Endothelial cell of umbilical vein (primary cell): Measurements from ENCODE around the gene PPHLN1. TPM values are rescaled to one million over a fixed set of nuclear protein-coding genes. Genes with fewer than 3 reads are reported as not detected.
A peak's percentile ranks its signal among the peaks of the same experiment; 100 is the strongest.

Experiments used
- BruUV-seq: library from RNA; stranded (reverse); fragments of 400-500 nt; replicated peaks from 2 replicates; lab custom pipeline; 2021; lab: Mats Ljungman, UMichigan
- CTCF ChIA-PET: fragments of 300-600, 350-600 bp; sonication (Branson Sonifier 250); formaldehyde crosslinking; loops from one replicate; lab custom pipeline; 2021; ENCODE audit warnings: antibody characterized with exemption, inconsistent platforms; lab: Charles Lee
- POLR2A ChIA-PET: fragments of 300-600, 350-600 bp; sonication (Branson Sonifier 250); formaldehyde crosslinking; loops from one replicate; lab custom pipeline; 2021; ENCODE audit warnings: antibody characterized with exemption, inconsistent platforms; lab: Charles Lee
- DNase-seq: peaks from one replicate; pipeline ENCODE4 v3.0.0-alpha.2; 2011; ENCODE audit warnings: low read depth, low spot score
- FAIRE-seq: peaks from 2 replicates; lab custom pipeline; 2011; peaks lifted over from hg19 to GRCh38; lab: Jason Lieb, UNC
- H2AFZ ChIP-seq: 2 replicates; pipeline ENCODE4 v1.6.0; 2012; ENCODE audit warnings: low read depth, low read length, control low read depth, inconsistent platforms
- H3K27ac ChIP-seq: 2 replicates; pipeline ENCODE4 v1.5.1; 2011; ENCODE audit warnings: low read depth, mild to moderate bottlenecking, control low read depth, low read length, moderate library complexity; ENCODE audit not compliant: insufficient read depth
- H3K27me3 ChIP-seq, 2 experiments: 2 replicates each; pipeline versions ENCODE4 v1.6.0 to v1.6.1; 2011; ENCODE audit warnings: low read length in 2 of 2, mixed read lengths in 1 of 2; ENCODE audit not compliant: control insufficient read depth in 2 of 2, insufficient read depth in 2 of 2
- H3K36me3 ChIP-seq, 2 experiments: 2 replicates in 1 of 2; 3 replicates in 1 of 2; pipeline ENCODE4 v1.5.1; 2011; ENCODE audit warnings: low read length in 2 of 2, mild to moderate bottlenecking in 1 of 2, moderate library complexity in 1 of 2; ENCODE audit not compliant: control insufficient read depth in 2 of 2, insufficient read depth in 2 of 2; ENCODE audit errors: extremely low read depth in 1 of 2
- H3K4me1 ChIP-seq: 3 replicates; pipeline ENCODE4 v1.5.1; 2011; ENCODE audit warnings: mild to moderate bottlenecking, low read length; ENCODE audit not compliant: control insufficient read depth, insufficient read depth; ENCODE audit errors: extremely low read depth
- H3K4me2 ChIP-seq: 2 replicates; pipeline ENCODE4 v1.6.1; 2011; ENCODE audit warnings: low read length, control low read depth, mixed read lengths; ENCODE audit not compliant: insufficient read depth
- H3K4me3 ChIP-seq, 3 experiments: fragments of 200-600 bp in 1 of 3; sonication (generic), shearing (Covaris generic) in 1 of 3; replicated peaks in 1 of 3; 2 replicates each; pipeline ENCODE4 v1.5.1; 2011 to 2016; ENCODE audit warnings: control low read depth in 3 of 3, low read length in 3 of 3, mild to moderate bottlenecking in 2 of 3, inconsistent platforms in 1 of 3, low read depth in 1 of 3, moderate library complexity in 1 of 3; ENCODE audit not compliant: insufficient read depth in 1 of 3
- H3K79me2 ChIP-seq: 2 replicates; pipeline ENCODE4 v1.6.0; 2012; ENCODE audit warnings: low read length, inconsistent platforms; ENCODE audit not compliant: control insufficient read depth, insufficient read depth
- H3K9ac ChIP-seq: replicated peaks from 2 replicates; pipeline ENCODE3; 2011; ENCODE audit warnings: low read length, control low read depth; ENCODE audit not compliant: insufficient read depth; ENCODE audit errors: extremely low read depth
- H3K9me1 ChIP-seq: replicated peaks from 3 replicates; pipeline ENCODE4 v1.6.0; 2011; ENCODE audit warnings: mild to moderate bottlenecking, low read length; ENCODE audit not compliant: control insufficient read depth, insufficient read depth; ENCODE audit errors: extremely low read depth
- H3K9me3 ChIP-seq: replicated peaks from 2 replicates; pipeline ENCODE4 v1.5.1; 2012; ENCODE audit warnings: low read length, inconsistent platforms; ENCODE audit not compliant: control insufficient read depth, insufficient read depth
- H4K20me1 ChIP-seq: replicated peaks from 2 replicates; pipeline ENCODE3; 2011; ENCODE audit warnings: mild to moderate bottlenecking, low read length; ENCODE audit not compliant: control insufficient read depth, insufficient read depth; ENCODE audit errors: extremely low read depth
- EZH2 ChIP-seq: IDR thresholded peaks from 2 replicates; pipeline ENCODE4 v1.6.1; 2012; ENCODE audit warnings: borderline replicate concordance, low read depth, mild to moderate bottlenecking, moderate library complexity, low read length, inconsistent platforms; ENCODE audit not compliant: severe bottlenecking
- FOS ChIP-seq: IDR thresholded peaks from 2 replicates; pipeline ENCODE4 v1.6.1; 2011; ENCODE audit warnings: mild to moderate bottlenecking, low read length, moderate library complexity, borderline replicate concordance; ENCODE audit not compliant: insufficient read depth
- GATA2 ChIP-seq: IDR thresholded peaks from 2 replicates; pipeline ENCODE4 v1.7.0; 2011; ENCODE audit warnings: low read depth, mild to moderate bottlenecking, moderate library complexity, mixed read lengths, low read length; ENCODE audit not compliant: insufficient read length, insufficient read depth
- JUN ChIP-seq: IDR thresholded peaks from 2 replicates; pipeline ENCODE4 v1.6.1; 2011; ENCODE audit warnings: borderline replicate concordance, low read depth; ENCODE audit not compliant: insufficient read length, insufficient read depth
- MYC ChIP-seq: IDR thresholded peaks from one replicate; pipeline ENCODE4 v1.6.1; 2011; ENCODE audit warnings: mild to moderate bottlenecking, low read depth, low read length
- POLR2A ChIP-seq: IDR thresholded peaks from 2 replicates; pipeline ENCODE4 v1.6.1; 2012; ENCODE audit warnings: low read depth, mild to moderate bottlenecking, control low read depth, low read length
- POLR2AphosphoS5 ChIP-seq: IDR thresholded peaks from 2 replicates; pipeline ENCODE4 v1.6.1; 2012; ENCODE audit warnings: low read depth, mild to moderate bottlenecking, control low read depth, low read length, moderate library complexity; ENCODE audit not compliant: insufficient read depth
- dilution Hi-C: fragments of 300-500 bp; cut with MboI; formaldehyde crosslinking; loops from one replicate; pipeline ENCODE4 v1.15.0; 2019; ENCODE audit warnings: low sequenced_read_pairs; ENCODE audit not compliant: extremely low pct_ligation_motif_present
- intact Hi-C: fragments of 100-400 bp; cut with micrococcal nuclease; formaldehyde crosslinking; loops from one replicate; pipeline ENCODE4 v1.10.0; 2022
- polyA plus RNA-seq, 4 experiments: library from polyadenylated mRNA; depleted of rRNA in 3 of 4; stranded (reverse) in 3 of 4; unstranded in 1 of 4; fragments of >200 nt; gene quantifications; 2 replicates each; pipeline versions ENCODE4 v1.2.1 to v1.2.3, GENCODE V29; 2011 to 2012; ENCODE audit warnings: missing spikeins in 1 of 4
- total RNA-seq: library from RNA; stranded (reverse); gene quantifications from 2 replicates; pipeline ENCODE4 v1.2.3, GENCODE V29; 2021
- TF ChIP-seq, protein P1 (sequence below), 2 donors: IDR thresholded peaks; 1 replicate in 1 of 2; 2 replicates in 1 of 2; pipeline ENCODE4 v1.5.1; 2011; ENCODE audit warnings: low read length in 2 of 2, mild to moderate bottlenecking in 2 of 2, moderate library complexity in 2 of 2, control low read depth in 1 of 2, inconsistent platforms in 1 of 2, low read depth in 1 of 2; ENCODE audit not compliant: insufficient read depth in 1 of 2; ENCODE audit errors: extremely low read depth in 1 of 2
- TF ChIP-seq, protein P2 (sequence below): IDR thresholded peaks from 2 replicates; pipeline ENCODE4 v1.6.1; 2011; ENCODE audit not compliant: insufficient read depth, insufficient read length

Gene PPHLN1
- total and polyA plus RNA-seq, 2 donors (not counting 3 experiments of a cell fraction or from before 2014, with no cell fraction given): 23.4 to 62.2 TPM

DNA sequence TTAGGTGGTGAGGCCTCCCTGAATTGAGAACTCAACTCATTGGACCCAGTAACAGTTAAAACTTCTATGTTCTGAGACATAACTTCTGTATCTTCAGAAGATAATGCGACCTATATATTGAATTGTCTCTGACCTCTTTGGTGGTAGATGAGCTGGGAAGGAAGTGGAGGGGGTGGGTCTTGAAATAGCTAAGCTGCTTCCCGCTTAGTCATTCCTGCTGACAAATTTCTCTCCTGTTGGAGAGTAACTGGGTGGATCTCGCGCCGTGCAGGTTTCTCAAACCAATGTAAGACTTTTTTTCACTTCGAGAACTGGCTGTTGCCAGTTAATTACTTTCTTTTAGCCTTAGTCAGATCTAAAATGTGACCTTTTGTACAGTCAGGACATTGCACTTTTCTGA lies 100.8 kb downstream of the PPHLN1 start:
- FAIRE-seq (no peak), DNase-seq (peak; percentile 64)
- Histone ChIP-seq H3K36me3 (no peaks in the 10 kb centered on the region), H3K27ac (peak overlapping the region; percentile 65), H3K4me3 (peak overlapping the region in 1 of 3 experiments; percentile 28), H3K4me2 (peak overlapping the region; percentile 79), H3K27me3 (no peaks in the 10 kb centered on the region), H3K9ac (peak overlapping the region; percentile 42), H3K9me1 (no peaks in the 10 kb centered on the region), H3K79me2 (peaks cover 2% of the 10 kb centered on the region), H4K20me1 (no peaks in the 10 kb centered on the region), H2AFZ (peak overlapping the region; percentile 11), H3K4me1 (peaks cover 32% of the 10 kb centered on the region), H3K9me3 (no peaks in the 10 kb centered on the region)
- ChIA-PET POLR2A (interaction anchor here (0.7 kb wide), 1 partner anchor 52 kb away, joined by 3 read pairs; no protein-coding TSS in a partner anchor), CTCF (interaction anchor here (0.6 to 1.5 kb wide), 5 partner anchors 9 to 55 kb away, joined by 3 to 5 read pairs (median 3); no protein-coding TSS in a partner anchor)
- intact Hi-C loops: loop anchor here (1.0 kb wide), 1 partner anchor 21 kb away; no protein-coding TSS in a partner anchor
- no peak for TF ChIP-seq EZH2
- no peak for TF ChIP-seq MYC
- TF ChIP-seq, protein P1, sequence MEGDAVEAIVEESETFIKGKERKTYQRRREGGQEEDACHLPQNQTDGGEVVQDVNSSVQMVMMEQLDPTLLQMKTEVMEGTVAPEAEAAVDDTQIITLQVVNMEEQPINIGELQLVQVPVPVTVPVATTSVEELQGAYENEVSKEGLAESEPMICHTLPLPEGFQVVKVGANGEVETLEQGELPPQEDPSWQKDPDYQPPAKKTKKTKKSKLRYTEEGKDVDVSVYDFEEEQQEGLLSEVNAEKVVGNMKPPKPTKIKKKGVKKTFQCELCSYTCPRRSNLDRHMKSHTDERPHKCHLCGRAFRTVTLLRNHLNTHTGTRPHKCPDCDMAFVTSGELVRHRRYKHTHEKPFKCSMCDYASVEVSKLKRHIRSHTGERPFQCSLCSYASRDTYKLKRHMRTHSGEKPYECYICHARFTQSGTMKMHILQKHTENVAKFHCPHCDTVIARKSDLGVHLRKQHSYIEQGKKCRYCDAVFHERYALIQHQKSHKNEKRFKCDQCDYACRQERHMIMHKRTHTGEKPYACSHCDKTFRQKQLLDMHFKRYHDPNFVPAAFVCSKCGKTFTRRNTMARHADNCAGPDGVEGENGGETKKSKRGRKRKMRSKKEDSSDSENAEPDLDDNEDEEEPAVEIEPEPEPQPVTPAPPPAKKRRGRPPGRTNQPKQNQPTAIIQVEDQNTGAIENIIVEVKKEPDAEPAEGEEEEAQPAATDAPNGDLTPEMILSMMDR (IDR thresholded peaks at IDR 0.05; ENCODE audit: extremely low read depth in 1 of 2, insufficient read depth in 1 of 2, low read depth in 1 of 2, low read length in 2 of 2): no peak
- TF ChIP-seq FOS: peak; percentile 71
- peak; percentile 48 for TF ChIP-seq POLR2AphosphoS5
- TF ChIP-seq, protein P2, sequence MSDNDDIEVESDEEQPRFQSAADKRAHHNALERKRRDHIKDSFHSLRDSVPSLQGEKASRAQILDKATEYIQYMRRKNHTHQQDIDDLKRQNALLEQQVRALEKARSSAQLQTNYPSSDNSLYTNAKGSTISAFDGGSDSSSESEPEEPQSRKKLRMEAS: no peak
- peak; percentile 29 for TF ChIP-seq JUN
- TF ChIP-seq GATA2: peak; percentile 26
- TF ChIP-seq POLR2A: no peak
- BruUV-seq: no TSS peak
- dilution Hi-C loops: no loop called here
